Neural cell (in vitro differentiated cells): ENCODE measurements around the gene ROM1.

Experiments
- EP300 ChIP-seq: fragments of 450-650 bp; conservative IDR thresholded peaks from 2 replicates; pipeline ENCODE4 v1.6.1; 2014; ENCODE audit warnings: antibody characterized with exemption, mild to moderate bottlenecking, moderate library complexity; ENCODE audit not compliant: poor library complexity, severe bottlenecking
- EZH2 ChIP-seq: fragments of 200-600, 300-800 bp; shearing (Covaris generic), sonication (generic); IDR thresholded peaks from 2 replicates; pipeline ENCODE4 v1.6.1; 2014; ENCODE audit warnings: antibody characterized with exemption, low read length, borderline replicate concordance, mild to moderate bottlenecking; ENCODE audit not compliant: insufficient read depth, poor library complexity, severe bottlenecking
- POLR2AphosphoS5 ChIP-seq: IDR thresholded peaks from 2 replicates; pipeline ENCODE4 v1.6.1; 2012
- RAD21 ChIP-seq: fragments of 450-650 bp; conservative IDR thresholded peaks from 2 replicates; pipeline ENCODE4 v1.6.1; 2014; ENCODE audit warnings: antibody characterized with exemption, mild to moderate bottlenecking, moderate library complexity
- SMC3 ChIP-seq: fragments of 450-650 bp; conservative IDR thresholded peaks from 2 replicates; pipeline ENCODE4 v1.6.1; 2014; ENCODE audit warnings: antibody characterized with exemption, mild to moderate bottlenecking, moderate library complexity; ENCODE audit not compliant: poor library complexity
- TF ChIP-seq, protein P1 (sequence below): fragments of 450-650 bp; IDR thresholded peaks from 2 replicates; pipeline ENCODE4 v1.5.1; 2014; ENCODE audit warnings: antibody characterized with exemption, mild to moderate bottlenecking, moderate library complexity; ENCODE audit not compliant: poor library complexity, severe bottlenecking
- TF ChIP-seq, protein P2 (sequence below): IDR thresholded peaks from 2 replicates; pipeline ENCODE4 v1.6.1; 2012; ENCODE audit warnings: borderline replicate concordance

DNA sequence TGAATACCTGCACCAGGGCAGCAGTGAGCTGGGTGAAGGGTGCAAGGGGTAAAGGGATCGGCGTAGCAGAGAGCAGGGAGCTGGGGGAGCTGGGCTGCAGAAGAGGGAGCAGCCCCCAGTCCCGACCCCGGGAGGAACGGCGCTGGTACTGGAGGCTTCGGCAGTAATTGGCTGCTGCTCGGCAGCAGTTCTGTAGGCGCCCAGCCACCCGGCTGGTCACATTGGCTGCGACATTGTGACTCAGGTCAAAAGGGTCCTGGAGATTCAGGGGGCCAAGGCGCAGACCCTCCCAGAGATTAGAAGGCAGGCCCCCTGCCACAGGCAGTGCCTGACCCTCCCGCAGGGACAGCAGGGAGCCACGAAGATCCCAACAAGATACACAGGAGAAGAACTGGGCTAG, 37.2 kb upstream of the ROM1 start:
- TF ChIP-seq, protein P1, sequence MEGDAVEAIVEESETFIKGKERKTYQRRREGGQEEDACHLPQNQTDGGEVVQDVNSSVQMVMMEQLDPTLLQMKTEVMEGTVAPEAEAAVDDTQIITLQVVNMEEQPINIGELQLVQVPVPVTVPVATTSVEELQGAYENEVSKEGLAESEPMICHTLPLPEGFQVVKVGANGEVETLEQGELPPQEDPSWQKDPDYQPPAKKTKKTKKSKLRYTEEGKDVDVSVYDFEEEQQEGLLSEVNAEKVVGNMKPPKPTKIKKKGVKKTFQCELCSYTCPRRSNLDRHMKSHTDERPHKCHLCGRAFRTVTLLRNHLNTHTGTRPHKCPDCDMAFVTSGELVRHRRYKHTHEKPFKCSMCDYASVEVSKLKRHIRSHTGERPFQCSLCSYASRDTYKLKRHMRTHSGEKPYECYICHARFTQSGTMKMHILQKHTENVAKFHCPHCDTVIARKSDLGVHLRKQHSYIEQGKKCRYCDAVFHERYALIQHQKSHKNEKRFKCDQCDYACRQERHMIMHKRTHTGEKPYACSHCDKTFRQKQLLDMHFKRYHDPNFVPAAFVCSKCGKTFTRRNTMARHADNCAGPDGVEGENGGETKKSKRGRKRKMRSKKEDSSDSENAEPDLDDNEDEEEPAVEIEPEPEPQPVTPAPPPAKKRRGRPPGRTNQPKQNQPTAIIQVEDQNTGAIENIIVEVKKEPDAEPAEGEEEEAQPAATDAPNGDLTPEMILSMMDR: no peak
- no peak for TF ChIP-seq EZH2
- TF ChIP-seq POLR2AphosphoS5: no peak
- no peak for TF ChIP-seq SMC3
- TF ChIP-seq, protein P2, sequence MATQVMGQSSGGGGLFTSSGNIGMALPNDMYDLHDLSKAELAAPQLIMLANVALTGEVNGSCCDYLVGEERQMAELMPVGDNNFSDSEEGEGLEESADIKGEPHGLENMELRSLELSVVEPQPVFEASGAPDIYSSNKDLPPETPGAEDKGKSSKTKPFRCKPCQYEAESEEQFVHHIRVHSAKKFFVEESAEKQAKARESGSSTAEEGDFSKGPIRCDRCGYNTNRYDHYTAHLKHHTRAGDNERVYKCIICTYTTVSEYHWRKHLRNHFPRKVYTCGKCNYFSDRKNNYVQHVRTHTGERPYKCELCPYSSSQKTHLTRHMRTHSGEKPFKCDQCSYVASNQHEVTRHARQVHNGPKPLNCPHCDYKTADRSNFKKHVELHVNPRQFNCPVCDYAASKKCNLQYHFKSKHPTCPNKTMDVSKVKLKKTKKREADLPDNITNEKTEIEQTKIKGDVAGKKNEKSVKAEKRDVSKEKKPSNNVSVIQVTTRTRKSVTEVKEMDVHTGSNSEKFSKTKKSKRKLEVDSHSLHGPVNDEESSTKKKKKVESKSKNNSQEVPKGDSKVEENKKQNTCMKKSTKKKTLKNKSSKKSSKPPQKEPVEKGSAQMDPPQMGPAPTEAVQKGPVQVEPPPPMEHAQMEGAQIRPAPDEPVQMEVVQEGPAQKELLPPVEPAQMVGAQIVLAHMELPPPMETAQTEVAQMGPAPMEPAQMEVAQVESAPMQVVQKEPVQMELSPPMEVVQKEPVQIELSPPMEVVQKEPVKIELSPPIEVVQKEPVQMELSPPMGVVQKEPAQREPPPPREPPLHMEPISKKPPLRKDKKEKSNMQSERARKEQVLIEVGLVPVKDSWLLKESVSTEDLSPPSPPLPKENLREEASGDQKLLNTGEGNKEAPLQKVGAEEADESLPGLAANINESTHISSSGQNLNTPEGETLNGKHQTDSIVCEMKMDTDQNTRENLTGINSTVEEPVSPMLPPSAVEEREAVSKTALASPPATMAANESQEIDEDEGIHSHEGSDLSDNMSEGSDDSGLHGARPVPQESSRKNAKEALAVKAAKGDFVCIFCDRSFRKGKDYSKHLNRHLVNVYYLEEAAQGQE: no peak
- TF ChIP-seq RAD21: no peak
- TF ChIP-seq EP300: no peak
